ENCODE results near the gene ZNF343. TPM values are rescaled to one million over a fixed set of nuclear protein-coding genes. Genes with fewer than 3 reads are reported as not detected.
A peak's percentile ranks its signal among the peaks of the same experiment; 100 is the strongest.

Gene ZNF343
- total and polyA plus RNA-seq, 2 of the 4 experiments (the other 2 are of a cell fraction) = 7.8 to 26.2 TPM

DNA sequence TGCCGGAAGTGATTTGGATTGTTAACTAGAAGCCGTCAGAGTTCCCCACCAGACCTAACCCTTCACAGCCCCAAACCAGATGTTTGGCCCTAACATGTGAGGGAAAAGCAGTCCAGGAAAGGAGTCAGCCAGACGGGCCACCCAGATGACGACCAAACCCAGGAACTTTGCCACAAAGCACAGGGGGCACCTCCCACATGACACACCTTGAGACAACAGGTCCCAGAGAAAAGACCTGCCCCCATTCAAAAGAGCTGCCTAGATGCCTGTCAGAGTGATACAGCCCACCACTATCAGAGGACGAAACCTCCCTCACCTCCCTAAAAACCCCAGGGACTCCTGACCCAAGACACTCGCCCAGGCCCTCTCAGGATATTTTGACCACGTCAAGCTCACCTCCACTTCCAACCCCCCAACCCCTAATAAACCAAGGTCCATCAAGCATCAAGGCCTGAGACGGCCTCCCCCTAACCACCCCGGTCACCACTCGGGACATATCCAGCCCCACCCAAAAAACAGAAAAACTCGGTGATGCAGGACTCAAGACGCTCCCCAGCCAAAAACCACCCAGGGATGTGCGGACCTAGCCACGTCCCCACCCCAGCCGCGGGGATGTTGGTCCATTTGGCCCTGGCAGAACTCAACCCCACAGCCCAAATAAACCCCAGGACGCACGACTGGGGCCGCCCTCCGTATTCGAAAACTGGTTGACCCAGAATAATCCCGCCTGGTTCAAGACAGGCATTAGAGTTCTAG lies 662 bp downstream of the ZNF343 start:
- peak overlapping the region; percentile 18; the same call in 1 of the 2 replicates for H4K5ac ChIP-seq (ENCODE audit: low read depth, low read length)
- H2AK9ac ChIP-seq (replicated peaks; ENCODE audit: low read depth, low read length, poor library complexity) = peak overlapping the region; percentile 73
- peak overlapping the region; percentile 77 for H3K4me3 ChIP-seq (ENCODE audit: insufficient read depth, low read depth, low read length)
- peak overlapping the region; percentile 45 for H4K91ac ChIP-seq (ENCODE audit: insufficient read depth, low read depth, low read length)
- peak overlapping the region; percentile 61 for H2BK5ac ChIP-seq (ENCODE audit: low read depth, low read length, poor library complexity, severe bottlenecking)
- intact Hi-C loops (cut with micrococcal nuclease) = loop anchor here (2.0 kb wide), 1 partner anchor 17 kb away; no protein-coding TSS in a partner anchor
- H3K27me3 ChIP-seq (ENCODE audit: control insufficient read depth, insufficient read depth, low read length) = no peaks in the 10 kb centered on the region
- peak overlapping the region; percentile 62; the same call in 1 of the 2 replicates for H2AK5ac ChIP-seq (ENCODE audit: low read depth, low read length)
- 0% methylated on average over 8 of the region's 22 CpGs; no CpG with 5 or more reads in 1 of the 2 experiments for WGBS, 2 experiments (ENCODE audit: extremely low coverage in 2 of 2, insufficient read length in 1 of 2)
- peak overlapping the region; percentile 81 for H3K27ac ChIP-seq (ENCODE audit: insufficient read depth, low read length)
- no peaks in the 10 kb centered on the region for H4K20me1 ChIP-seq (ENCODE audit: insufficient read depth, low read length)
- H4K8ac ChIP-seq (ENCODE audit: low read depth in 2 of 2, low read length in 2 of 2) = peak overlapping the region; percentile 91 to 99
- no peak overlapping the region for H2BK15ac ChIP-seq (ENCODE audit: low read depth, low read length)
- peak overlapping the region; percentile 85 for H3K9ac ChIP-seq (ENCODE audit: low read depth, low read length)
- H3K36me3 ChIP-seq (ENCODE audit: control insufficient read depth, insufficient read depth, low read length) = no peaks in the 10 kb centered on the region
- H3K14ac ChIP-seq (replicated peaks; ENCODE audit: low read depth, low read length) = peak overlapping the region; percentile 98
- no peaks in the 10 kb centered on the region for H3K9me3 ChIP-seq (ENCODE audit: control insufficient read depth, insufficient read depth, low read length)
- no TSS peak for BruUV-seq (replicated peaks)
- peak overlapping the region; percentile 87 for H3K23ac ChIP-seq (ENCODE audit: low read depth, low read length)
- POLR2A ChIA-PET (ENCODE audit: unreplicated experiment) = no interaction called here
- dilution Hi-C loops (cut with HindIII; ENCODE audit: low sequenced_read_pairs, unreplicated experiment) = no loop called here
- no peak overlapping the region for H2BK20ac ChIP-seq (ENCODE audit: low read depth, low read length)
- H3K18ac ChIP-seq (ENCODE audit: low read depth, low read length) = no peak overlapping the region
- DNase-seq = peak; percentile 47
- H2BK120ac ChIP-seq (ENCODE audit: low read depth, low read length) = no peak overlapping the region
- peaks cover 2% of the 10 kb centered on the region; the same call in 1 of the 2 replicates for H3K4me1 ChIP-seq (ENCODE audit: control insufficient read depth, insufficient read depth, low read length)
- TF ChIP-seq POLR2A (IDR thresholded peaks at IDR 0.05; ENCODE audit: low read depth, low read length) = peak; percentile 6; the same call in 1 of the 2 replicates
- TF ChIP-seq, protein P1, sequence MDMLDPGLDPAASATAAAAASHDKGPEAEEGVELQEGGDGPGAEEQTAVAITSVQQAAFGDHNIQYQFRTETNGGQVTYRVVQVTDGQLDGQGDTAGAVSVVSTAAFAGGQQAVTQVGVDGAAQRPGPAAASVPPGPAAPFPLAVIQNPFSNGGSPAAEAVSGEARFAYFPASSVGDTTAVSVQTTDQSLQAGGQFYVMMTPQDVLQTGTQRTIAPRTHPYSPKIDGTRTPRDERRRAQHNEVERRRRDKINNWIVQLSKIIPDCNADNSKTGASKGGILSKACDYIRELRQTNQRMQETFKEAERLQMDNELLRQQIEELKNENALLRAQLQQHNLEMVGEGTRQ (IDR thresholded peaks at IDR 0.05; ENCODE audit: low read depth, low read length) = no peak
- peak overlapping the region; percentile 94 for H3K4me2 ChIP-seq (ENCODE audit: low read depth, low read length)
- CTCF ChIA-PET = no interaction called here
- peak overlapping the region; percentile 98 for H2AFZ ChIP-seq (replicated peaks; ENCODE audit: low read length, poor library complexity)
- peak overlapping the region; percentile 96 for H3K4ac ChIP-seq (ENCODE audit: low read depth, low read length)
- peaks cover 5 to 26% of the 10 kb centered on the region in 2 experiments; a peak in 3 of 4 replicates for H3K79me1 ChIP-seq (ENCODE audit: low read depth in 1 of 2, low read length in 2 of 2)
- in situ Hi-C loops (cut with MboI; ENCODE audit: low sequenced_read_pairs) = loop anchor here (25.0 kb wide), 1 partner anchor 329 kb away; the partner anchor contains the start of genes PCED1A and VPS16
- ATAC-seq (ENCODE audit: low read depth) = peak; percentile 32
- peak overlapping the region; percentile 51; the same call in 1 of the 2 replicates for H3K56ac ChIP-seq (ENCODE audit: extremely low read depth, insufficient read depth, low read length)
- H3K9me1 ChIP-seq (ENCODE audit: insufficient read depth, low read length) = peaks cover 3% of the 10 kb centered on the region

Data from IMR-90 (cell line).